GM21515 (cell line): ENCODE data around the gene UBQLNL.
A peak's percentile ranks its signal among the peaks of the same experiment; 100 is the strongest.

Source experiments
- ATAC-seq: cut with Tn5 transposase; IDR thresholded peaks from one replicate; pipeline ENCODE4 v1.9.1; 2021; ENCODE audit not compliant: unreplicated experiment

UBQLNL gene, protein sequence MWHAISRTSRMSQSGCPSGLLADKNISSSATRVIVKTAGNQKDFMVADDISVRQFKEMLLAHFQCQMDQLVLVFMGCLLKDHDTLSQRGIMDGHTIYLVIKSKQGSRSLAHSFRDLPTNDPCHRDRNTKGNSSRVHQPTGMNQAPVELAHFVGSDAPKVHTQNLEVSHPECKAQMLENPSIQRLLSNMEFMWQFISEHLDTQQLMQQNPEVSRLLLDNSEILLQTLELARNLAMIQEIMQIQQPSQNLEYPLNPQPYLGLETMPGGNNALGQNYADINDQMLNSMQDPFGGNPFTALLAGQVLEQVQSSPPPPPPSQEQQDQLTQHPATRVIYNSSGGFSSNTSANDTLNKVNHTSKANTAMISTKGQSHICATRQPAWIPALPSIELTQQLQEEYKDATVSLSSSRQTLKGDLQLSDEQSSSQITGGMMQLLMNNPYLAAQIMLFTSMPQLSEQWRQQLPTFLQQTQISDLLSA

DNA sequence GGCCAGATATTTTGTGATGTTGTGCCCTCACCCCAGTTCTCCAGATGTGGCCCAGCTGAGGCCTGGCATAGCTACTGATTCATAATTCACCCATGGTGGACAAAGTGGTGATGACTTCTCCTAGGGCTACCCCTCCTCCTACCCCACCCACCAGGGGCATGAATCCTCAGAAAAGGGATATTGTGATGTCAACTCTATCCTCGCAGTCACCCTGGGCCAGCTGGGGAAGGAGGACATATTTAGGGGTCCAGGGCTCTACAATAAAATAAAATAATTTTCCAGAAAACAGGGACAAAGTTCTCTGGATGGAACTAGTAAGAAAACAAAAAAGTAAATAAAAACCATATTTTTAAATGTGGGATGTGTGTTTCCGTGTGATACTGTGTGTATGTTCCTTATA lies at the start of gene UBQLNL:
UBQLNL (minus strand) TSS at position 101 of the 400 bp plus-strand sequence. CDS start 258 bp downstream, outside the sequence.
- no peak for ATAC-seq

DNA sequence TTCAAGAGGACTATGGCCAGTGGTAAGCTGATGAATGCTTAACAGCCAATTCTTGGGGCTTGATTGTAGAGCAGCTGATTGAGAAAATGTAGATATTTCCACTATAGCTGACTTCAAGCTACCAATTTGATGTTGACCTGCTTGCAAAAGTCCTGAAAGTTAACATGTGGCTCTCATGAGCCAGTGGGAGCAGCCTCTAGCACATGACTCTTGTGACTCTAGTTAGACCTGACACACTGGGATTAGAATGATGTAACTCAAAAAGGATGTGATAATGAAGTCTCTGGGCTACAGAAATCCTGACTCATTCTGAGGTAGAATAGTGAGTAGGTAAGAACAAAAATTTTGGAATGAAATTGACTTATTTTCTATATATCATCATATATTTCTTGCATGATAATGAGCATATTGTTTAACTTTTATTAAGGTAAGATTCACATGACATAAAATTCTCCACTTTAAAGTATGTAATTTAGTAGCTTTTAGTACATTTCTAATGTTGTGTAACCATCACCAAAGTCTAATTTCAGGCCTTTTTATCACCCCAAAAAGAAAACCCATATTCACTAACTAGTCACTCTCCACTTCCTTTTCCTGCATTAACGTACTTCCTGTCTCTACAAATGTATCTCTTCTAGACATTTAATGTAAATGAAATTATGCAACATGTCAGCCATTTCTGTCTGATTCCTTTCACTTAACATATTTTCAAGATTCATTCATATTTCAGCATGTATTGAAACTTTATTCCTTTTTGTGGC lies 47.9 kb upstream of the UBQLNL start:
- ATAC-seq: no peak

DNA sequence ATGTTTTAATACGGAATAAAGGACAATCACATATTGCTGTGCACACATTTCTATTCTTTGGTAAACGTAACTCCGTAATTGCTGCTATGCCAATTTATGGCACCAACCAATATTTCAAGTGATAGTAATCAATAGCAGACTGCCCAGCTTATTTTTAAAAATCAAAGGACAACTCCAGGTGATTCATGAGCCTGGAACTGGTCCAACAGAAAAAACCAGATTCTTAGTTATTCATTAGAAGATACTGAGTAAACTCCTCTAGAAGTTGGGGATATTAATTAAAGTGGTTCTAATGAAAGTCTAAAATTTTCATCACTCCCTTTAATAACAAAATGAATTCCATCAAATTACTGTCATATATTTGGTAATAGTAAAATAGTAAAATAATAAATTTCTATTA lies 41.3 kb upstream of the UBQLNL start:
- ATAC-seq: no peak

DNA sequence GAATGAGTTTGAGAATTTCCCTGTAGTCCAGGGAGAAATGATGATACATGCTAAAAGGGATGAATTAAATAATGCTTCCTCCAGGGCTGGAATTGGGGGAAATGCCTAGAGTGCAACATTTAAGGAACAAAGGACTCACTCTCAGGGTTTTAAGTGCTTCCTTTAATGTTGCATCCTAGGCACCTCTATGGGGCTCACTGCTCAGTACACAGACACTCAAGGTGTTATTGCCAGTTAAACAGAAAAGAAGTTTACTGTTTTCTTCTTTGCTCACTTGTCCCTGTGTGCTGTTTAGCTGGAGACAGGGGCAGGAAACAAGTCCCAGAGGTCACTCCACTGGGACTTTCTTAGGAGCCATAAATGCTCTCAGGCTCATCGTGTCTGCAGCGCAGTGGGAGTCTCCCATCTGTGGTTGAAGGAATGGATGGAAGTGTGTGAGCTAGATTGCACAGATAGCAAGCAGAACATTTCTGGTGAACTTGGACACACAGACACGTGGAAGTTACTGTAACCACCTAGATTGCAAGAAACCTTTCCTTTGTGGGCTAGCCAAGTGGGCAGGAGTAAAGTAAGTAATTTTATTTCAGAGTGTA lies 40.2 kb upstream of the UBQLNL start:
- ATAC-seq: no peak

DNA sequence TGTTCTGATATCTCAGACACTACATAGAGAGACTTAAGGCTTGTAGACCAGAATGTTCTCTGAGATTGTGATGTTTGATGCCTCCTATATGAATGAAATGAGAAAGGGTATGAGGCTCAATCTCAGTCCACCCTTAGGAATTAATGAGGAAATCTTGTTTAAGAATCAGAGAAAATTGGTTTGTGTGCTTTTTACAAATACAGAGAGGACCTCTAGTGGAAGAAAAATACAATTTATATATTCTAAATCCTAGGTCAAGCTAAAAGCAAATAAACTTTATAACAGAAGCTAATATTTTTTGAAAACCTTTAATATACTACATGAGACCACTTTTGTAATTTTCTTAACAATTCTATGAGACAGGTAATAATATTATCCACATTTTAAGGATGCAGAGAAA lies 36.8 kb upstream of the UBQLNL start:
- no peak for ATAC-seq

DNA sequence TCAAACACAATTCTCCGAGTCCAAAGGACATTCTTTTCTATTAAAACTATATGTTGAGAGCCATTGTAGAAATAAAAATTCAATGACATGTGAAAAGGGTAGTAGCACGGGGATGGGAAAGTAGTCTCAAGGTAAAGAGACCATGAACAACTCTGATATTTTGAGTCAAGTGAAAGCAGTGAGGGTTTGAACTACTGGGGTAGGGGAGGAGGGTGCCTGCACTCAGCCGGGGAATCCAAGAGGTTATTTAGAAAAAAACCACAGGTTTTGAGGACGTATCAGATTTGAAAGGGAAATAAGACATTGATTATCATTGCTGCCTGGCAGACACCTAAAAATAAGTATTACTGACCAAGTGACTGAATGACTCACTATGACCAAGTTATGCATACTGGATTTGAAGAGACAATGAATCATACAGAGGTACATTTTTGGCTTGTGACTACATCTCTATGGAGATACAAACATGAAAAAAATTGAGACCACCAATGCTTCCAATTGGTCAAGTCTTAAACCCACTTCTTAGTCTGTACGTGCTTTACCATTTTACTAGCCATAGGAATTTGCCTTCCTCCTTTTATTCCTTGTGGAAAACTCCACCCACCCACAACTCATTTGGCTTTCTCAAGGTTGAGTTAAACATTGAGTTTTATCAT lies 34.1 kb upstream of the UBQLNL start:
- no peak for ATAC-seq

DNA sequence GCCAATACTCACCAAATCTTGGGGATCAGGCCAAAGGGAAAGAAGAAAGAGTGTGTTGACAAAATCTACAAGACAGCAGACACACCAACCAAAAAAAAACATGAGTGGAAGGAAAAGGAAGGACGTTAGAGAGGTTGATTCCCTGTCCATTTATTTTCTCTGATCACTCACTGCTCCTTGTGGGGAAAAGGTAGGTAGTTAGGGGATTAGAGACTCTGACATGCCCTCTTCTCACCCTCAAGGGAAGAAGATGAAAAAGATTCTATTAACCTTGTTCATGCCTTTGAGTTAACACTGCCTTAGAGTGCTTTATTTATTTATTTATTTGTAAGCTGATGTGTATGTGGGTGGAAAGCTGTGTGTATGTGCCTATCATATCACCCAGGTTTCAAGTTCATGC lies 31.9 kb upstream of the UBQLNL start, which contains the start of gene OR52H1:
OR52H1 (minus strand) TSS at position 101 of the 400 bp plus-strand sequence. CDS start 3,035 bp downstream, outside the sequence.
- no peak for ATAC-seq

DNA sequence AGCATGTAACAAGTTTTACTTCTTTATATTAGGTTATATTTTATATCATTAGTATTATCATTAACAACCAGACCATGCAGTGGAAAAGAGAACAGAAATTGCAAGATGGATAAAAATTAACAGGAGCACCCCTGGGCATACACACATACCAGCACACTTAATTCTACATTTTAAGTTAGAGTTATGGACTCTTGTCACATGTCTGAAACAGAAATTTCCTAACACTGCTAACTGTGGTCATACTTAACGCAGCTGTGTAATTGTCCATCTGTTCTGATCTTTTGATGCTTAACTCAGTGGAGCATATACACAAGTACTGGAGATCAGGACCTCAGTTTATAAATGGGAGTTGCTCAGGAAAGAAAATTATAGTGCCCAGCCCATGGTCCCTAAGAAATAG lies 31.5 kb upstream of the UBQLNL start:
- peak; percentile 58 for ATAC-seq

DNA sequence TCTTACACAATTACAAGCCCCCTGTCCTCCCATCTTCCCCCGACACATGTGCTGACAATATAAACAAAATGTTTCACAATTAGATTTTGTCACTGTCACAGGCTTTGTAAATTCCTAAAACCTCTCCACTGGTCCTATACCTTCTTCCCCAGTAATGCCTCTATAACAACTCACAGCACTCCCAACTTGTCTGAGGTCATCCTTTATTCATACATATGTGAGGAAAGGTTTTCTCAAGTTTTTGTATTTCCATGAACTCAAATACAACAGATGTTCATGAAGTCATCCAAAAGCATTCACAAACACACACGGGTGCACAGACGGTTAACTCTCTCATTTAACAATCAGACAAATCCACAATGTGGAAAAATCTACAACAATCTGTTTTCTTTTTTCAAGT lies 30.0 kb upstream of the UBQLNL start:
- ATAC-seq: no peak

DNA sequence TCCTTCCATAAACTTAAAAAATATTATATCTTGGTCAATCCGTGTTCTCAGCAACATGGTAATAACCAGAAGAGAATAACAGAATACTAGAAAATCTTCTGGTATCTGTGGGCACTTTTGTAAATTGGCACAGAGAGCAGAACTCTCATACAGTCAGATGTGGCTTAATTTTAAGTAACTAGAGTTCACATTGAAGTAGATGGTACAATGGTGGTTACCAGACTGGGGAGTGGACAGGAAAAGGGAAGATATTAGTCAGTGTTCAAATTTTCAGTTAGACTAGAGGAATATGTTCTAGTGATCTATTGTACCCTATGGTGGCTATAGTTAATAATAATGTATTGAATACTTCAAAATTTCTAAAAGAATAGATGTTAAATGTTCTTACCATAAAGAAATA lies 24.9 kb upstream of the UBQLNL start:
- ATAC-seq: no peak

DNA sequence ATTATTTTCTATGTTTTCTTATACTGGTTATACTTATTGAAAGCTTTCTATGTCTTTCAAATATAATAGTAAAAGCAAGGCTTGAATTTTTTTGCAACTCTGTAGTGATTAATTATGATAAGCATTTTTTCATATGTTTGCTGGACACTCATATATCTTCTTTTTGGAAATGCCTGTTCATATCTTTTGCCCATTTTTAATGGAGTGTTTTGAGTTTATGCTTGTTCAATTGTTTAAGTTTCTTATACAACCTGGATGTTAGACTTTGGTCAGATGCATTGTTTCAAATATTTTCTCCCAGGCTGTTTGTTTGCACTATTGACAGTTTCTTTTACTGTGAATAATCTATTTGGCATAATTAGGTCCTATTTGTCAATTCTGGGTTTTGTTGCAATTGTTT lies 20.0 kb upstream of the UBQLNL start:
- no peak for ATAC-seq

DNA sequence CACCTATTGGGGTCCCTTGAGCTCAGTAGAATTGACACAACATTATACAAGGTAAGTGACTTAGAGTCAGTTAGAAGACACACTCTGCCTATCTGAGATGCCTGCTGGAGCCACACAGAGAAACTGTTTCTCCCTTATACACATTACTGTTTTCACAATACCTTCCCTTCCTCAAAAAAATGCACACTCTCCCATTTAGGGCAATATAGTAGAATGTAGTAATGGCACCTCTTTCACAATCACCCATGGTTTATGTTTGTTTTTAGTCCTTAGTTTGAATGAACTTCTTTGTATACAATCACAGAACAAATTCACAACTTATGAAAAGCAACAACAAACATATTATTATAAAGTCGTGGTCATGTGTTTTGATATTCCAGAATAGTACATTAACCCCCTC lies 17.5 kb upstream of the UBQLNL start:
- no peak for ATAC-seq

DNA sequence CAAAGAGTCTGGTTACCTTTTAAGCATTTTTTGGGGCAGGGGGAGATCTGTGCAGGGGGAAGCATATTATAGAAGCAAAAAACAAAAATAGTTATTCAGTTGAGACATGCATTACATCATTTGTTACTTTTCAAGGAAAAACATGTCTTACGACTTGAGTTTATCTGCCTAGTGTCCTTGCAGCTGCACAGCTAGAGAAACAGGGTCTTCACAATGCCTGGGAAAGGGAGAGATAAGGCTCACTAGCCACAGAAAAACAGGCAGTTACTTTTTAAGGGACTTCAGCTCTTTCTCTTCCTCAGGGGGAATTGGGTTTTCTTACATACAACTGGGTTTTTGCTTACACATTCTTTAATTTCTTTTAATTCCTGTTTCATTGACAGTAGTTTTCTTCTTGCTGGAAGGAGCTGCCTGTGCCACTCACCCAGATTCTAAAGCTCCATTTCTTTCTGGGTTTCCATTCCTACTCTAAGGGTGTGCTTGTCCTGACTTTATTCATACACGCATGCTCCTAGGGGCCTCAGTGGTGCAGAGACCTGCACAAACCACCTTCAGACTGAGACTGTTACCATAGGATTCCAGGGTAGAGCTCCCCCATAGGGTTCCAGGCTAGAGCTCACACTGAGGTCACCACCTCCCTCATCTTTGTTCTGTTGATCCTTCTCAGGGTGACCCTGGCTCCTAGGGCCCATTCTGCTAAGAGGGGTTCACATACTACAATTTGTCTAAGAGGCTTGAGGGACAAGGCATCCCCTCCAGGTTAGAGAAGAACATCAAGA lies 14.7 kb upstream of the UBQLNL start:
- no peak for ATAC-seq

DNA sequence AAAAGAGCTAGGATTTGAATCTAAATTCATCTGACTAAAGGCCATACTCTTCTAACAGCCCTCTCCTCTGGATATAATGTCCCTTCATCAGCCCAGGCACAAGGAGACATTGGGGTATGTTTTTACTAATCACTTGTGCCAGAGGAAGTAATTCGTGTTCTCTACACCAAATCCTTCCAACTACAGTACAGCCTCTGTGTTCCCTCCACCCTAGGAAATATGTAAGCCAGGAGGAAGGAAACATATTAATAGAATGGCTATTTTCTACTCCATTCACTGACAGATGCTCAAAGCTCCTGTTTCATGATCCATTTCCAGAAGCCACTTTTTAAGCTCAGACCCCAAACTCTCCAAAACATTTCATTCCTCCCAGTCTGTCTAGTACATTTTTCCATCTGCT lies 12.0 kb upstream of the UBQLNL start:
- no peak for ATAC-seq

DNA sequence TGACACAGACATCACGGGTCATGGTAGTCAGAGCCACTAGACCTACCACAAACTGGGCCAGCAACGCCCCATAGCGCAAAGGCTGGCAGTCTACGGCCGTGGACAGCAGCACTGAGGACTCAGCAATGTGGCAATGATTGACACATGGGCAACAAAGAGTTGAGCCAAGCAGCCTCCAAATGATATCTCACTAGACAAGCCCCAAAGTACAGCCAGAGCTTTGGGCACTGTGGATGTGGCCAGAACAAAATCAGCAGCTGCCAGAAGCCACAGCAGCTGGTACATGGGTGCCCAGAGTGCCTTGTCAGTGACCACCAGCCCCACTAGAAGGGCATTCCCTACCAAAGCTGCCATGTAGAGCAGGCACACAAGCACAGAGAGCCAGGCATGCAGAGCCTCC lies 11.2 kb upstream of the UBQLNL start:
- no peak for ATAC-seq

DNA sequence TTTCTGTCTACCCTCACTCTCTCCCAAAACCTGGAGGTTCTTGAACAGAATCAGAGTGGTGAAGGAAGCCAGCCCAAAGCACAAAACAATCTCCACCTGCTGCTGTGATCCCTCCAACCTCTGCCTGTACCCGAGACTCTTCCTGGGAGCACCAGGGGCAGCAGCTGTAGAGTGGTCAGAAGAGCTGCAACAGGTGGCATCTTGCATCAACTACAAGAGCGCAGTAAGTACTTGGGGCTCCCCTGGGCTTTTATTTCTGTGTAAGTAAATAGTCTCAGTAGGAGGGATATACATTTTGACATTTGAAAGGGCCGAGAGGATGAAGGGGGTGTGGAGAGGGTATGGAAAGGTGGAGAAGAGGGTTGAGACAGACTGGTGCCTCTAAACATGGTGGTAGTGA lies 8.3 kb upstream of the UBQLNL start:
- no peak for ATAC-seq

DNA sequence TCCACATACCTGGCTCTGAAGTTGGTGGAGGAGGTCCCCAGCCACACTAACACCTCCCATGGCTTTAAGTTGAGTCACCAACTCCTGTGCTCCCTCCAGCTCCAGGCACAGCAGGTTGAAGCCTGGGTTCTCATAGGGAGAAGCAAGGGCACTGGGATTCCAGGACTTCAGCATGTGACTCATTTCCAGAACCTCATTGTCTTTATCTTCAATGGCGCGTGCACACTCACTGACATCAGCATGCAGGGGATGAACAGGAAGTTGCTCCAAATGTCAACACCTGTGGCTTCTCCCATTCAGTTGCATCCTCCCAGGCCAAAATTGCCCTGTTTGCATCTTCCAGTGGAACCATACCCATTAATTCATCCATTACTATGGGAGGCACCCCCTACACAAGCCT lies 5.8 kb upstream of the UBQLNL start:
- ATAC-seq: no peak

DNA sequence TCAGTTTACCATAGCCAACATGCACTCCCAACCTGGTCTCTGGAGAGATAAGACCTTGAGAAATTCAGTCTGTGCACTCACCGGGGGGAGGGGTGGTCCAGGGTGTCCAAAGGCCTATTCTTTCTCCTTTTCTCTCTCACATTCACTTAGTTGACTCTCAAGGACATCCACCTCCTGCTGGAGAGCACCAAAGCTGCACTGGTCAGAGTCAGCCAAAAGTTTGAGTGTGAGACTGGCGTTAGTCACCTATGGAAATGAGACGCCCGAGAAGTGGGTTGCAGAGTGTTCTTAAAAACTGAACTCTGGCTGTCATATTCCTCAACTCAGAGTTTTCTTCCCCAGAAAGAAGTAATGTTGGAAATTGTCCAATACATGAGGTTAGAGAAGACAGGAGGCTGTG lies 5.0 kb upstream of the UBQLNL start:
- ATAC-seq: no peak

DNA sequence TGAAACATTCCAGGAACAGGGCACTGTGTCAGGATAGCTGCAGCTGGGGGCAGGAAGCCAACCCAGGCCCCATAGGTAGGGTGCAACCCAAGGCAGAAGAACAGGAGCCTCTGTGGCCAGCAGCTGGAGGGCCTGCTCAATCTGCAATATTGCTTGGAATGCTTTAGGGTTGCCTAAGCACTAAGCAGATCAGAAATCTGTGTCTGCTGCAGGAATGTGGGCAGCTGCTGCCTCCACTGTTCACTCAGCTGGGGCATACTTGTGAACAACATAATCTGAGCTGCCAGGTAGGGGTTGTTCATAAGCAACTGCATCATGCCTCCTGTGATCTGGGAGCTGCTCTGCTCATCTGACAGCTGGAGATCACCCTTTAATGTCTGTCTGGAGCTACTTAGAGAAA lies 1.7 kb downstream of the UBQLNL start:
- ATAC-seq: no peak

DNA sequence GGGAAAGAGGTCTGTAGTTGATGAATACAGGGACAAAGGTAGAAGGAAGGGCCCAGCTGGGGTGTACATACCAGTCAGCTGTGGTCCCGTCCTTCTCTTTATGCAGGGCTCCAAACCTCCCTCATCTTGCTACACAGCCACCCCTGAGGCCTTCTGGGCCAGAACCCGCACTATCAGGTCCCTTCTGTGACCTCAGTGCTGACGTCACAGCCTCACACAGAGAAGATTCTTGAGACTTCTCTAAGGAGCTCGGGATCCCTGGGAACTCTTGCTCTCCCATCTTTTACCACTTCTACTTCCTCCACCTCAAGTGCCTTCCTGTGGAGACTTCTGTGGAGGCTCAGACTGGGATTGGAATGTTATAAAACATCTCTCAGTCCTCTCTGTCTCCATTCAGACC lies 6.7 kb downstream of the UBQLNL start, which contains the start of gene UBQLN3:
UBQLN3 (minus strand) TSS at position 155 of the 400 bp plus-strand sequence. CDS start 399 bp downstream, outside the sequence.
- ATAC-seq: no peak
